Caco-2 (cell line): ENCODE data around the gene LTB4R. TPM values are rescaled to one million over a fixed set of nuclear protein-coding genes. Genes with fewer than 3 reads are reported as not detected.

ENCODE experiments used
- BruUV-seq: library from RNA; stranded (reverse); fragments of 400-500 nt; replicated peaks from 2 replicates; lab custom pipeline; 2021; lab: Mats Ljungman, UMichigan
- CTCF ChIA-PET: fragments of 300-600 bp; sonication (Branson Sonifier 250); formaldehyde crosslinking; loops from one replicate; lab custom pipeline; 2022; ENCODE audit warnings: antibody characterized with exemption; lab: Charles Lee
- POLR2A ChIA-PET: fragments of 300-600 bp; sonication (Branson Sonifier 250); formaldehyde crosslinking; loops from one replicate; lab custom pipeline; 2022; ENCODE audit warnings: antibody characterized with exemption; lab: Charles Lee
- DNase-seq, 2 experiments: peaks; one replicate each; pipeline versions ENCODE4 v3.0.0 to v3.0.0-alpha.2; 2020 to 2022
- H3K27me3 ChIP-seq: replicated peaks from 2 replicates; pipeline ENCODE4 v1.6.0; 2011; ENCODE audit warnings: low read length; ENCODE audit not compliant: control insufficient read depth, insufficient read depth
- H3K36me3 ChIP-seq: 2 replicates; pipeline ENCODE4 v1.5.1; 2011; ENCODE audit warnings: low read length; ENCODE audit not compliant: control insufficient read depth, insufficient read depth
- H3K4me1 ChIP-seq: fragments of 250-450 bp; sonication (Bioruptor Pico); 2 replicates; pipeline ENCODE4 v1.5.1; 2020; ENCODE audit warnings: mild to moderate bottlenecking
- H3K4me3 ChIP-seq: 2 replicates; pipeline ENCODE4 v1.5.1; 2011; ENCODE audit warnings: low read depth, mild to moderate bottlenecking, control low read depth, low read length
- H3K9me3 ChIP-seq: fragments of 250-450 bp; sonication (Bioruptor Pico); 2 replicates; pipeline ENCODE4 v1.5.1; 2020; ENCODE audit warnings: mild to moderate bottlenecking, moderate library complexity
- H3K27ac Mint-ChIP-seq: one replicate; pipeline ENCODE4 v1.8.0; 2022; ENCODE audit warnings: mixed read lengths; ENCODE audit not compliant: unreplicated experiment
- H3K27me3 Mint-ChIP-seq: one replicate; pipeline ENCODE4 v1.8.0; 2022; ENCODE audit warnings: mixed read lengths; ENCODE audit not compliant: insufficient read depth, unreplicated experiment
- H3K36me3 Mint-ChIP-seq: one replicate; pipeline ENCODE4 v1.8.0; 2022; ENCODE audit warnings: mild to moderate bottlenecking, mixed read lengths; ENCODE audit not compliant: insufficient read depth, unreplicated experiment
- H3K4me1 Mint-ChIP-seq: one replicate; pipeline ENCODE4 v1.8.0; 2022; ENCODE audit warnings: low read depth, mixed read lengths; ENCODE audit not compliant: unreplicated experiment
- H3K4me3 Mint-ChIP-seq: one replicate; pipeline ENCODE4 v1.8.0; 2022; ENCODE audit warnings: mild to moderate bottlenecking, moderate library complexity, mixed read lengths; ENCODE audit not compliant: unreplicated experiment
- H3K9me3 Mint-ChIP-seq: one replicate; pipeline ENCODE4 v1.8.0; 2022; ENCODE audit warnings: mixed read lengths; ENCODE audit not compliant: unreplicated experiment
- CTCF ChIP-seq, 2 experiments: fragments of 200-600 bp in 1 of 2; IDR thresholded peaks; 1 replicate in 1 of 2; 2 replicates in 1 of 2; pipeline versions ENCODE4 v1.5.1 to v1.8.0; 2011 to 2022; ENCODE audit warnings: antibody characterized with exemption in 1 of 2, control low read depth in 1 of 2, inconsistent platforms in 1 of 2, low read depth in 1 of 2, low read length in 1 of 2, mild to moderate bottlenecking in 1 of 2, moderate library complexity in 1 of 2; ENCODE audit not compliant: insufficient read depth in 1 of 2, severe bottlenecking in 1 of 2, unreplicated experiment in 1 of 2
- intact Hi-C: fragments of 100-400 bp; cut with micrococcal nuclease; formaldehyde crosslinking; loops from one replicate; pipeline ENCODE4 v1.10.0; 2022; ENCODE audit not compliant: unreplicated experiment
- total RNA-seq: library from RNA; stranded (reverse); gene quantifications from 2 replicates; pipeline ENCODE4 v1.2.3, GENCODE V29; 2022

LTB4R gene
- total RNA-seq, 1 experiment from 2014 or later = 7.8 TPM

DNA sequence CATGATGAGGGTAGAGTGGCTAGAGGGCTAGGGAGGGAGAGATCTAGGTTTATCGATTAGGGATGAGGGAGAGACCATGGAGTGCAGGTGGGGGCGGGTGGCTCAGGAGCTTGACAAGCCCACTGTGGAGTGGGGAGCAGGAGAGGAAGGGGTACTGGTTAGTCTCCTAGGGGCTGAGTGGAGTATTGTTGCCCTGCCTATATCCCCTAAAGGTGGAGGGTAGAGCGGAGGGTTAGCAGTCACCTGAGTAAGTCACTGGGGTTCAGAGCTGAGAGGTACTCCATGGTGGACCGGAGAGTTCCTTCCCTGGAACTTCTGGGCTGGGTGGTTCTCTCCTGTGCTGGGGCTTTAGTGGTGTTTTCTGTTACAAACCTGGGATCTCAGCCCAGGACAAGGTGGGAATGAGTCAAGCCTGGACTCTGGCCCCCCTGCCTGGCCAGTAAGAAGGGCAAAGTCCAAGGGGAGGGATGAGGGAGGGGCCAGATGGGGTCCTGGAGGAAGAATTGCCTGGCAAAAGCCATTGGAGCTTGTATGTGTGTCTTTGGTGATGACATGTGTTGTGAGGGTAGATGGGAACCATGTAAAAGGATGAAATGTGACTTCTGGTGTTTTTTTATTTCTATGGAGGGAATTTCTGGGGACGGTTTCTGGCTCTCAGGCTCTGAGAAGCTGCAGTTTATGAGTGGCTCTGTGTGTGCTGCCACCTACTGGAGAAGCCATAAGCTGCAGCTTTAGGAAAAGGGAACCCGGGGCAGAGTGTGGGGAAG is 3.5 kb upstream of the LTB4R start, which contains the start of gene CIDEB:
CIDEB (minus strand) TSS at position 403 of the 767 bp plus-strand sequence; CDS start at position 284, 119 bp downstream.
- Mint-ChIP-seq H3K36me3 (peaks cover 57% of the 10 kb centered on the region), H3K9me3 (no peaks in the 10 kb centered on the region), H3K4me3 (peak within 1 kb of the TSS; percentile 56), H3K27ac (peak within 1 kb of the TSS; percentile 74), H3K27me3 (no peaks in the 10 kb centered on the region), H3K4me1 (peaks cover 21% of the 10 kb centered on the region)
- Histone ChIP-seq H3K4me1 (peaks cover 21% of the 10 kb centered on the region), H3K4me3 (peak within 1 kb of the TSS; percentile 10), H3K36me3 (peaks cover 4% of the 10 kb centered on the region), H3K27me3 (no peaks in the 10 kb centered on the region), H3K9me3 (no peaks in the 10 kb centered on the region)
- TF ChIP-seq CTCF (IDR thresholded peaks at IDR 0.05; ENCODE audit: insufficient read depth in 1 of 2, low read depth in 1 of 2, low read length in 1 of 2, severe bottlenecking in 1 of 2, unreplicated experiment in 1 of 2) = peak; percentile 89 to 94
- no TSS peak for BruUV-seq
- intact Hi-C loops = loop anchor here (1.0 kb wide), 3 partner anchors 8 to 64 kb away; partner anchors contain the start of genes DHRS1, NOP9 and RABGGTA
- peak; percentile 82 to 87 for DNase-seq
- ChIA-PET CTCF (interaction anchor here (0.5 to 4.3 kb wide), 23 partner anchors 9 to 249 kb away, joined by 3 to 54 read pairs (median 4); partner anchors contain the start of genes CHMP4A, DHRS1, IRF9 and NOP9), POLR2A (interaction anchor here (0.7 to 1.6 kb wide), 6 partner anchors 8 to 94 kb away, joined by 3 to 11 read pairs (median 4); partner anchors contain the start of genes CHMP4A, DHRS1, NOP9 and TINF2)

DNA sequence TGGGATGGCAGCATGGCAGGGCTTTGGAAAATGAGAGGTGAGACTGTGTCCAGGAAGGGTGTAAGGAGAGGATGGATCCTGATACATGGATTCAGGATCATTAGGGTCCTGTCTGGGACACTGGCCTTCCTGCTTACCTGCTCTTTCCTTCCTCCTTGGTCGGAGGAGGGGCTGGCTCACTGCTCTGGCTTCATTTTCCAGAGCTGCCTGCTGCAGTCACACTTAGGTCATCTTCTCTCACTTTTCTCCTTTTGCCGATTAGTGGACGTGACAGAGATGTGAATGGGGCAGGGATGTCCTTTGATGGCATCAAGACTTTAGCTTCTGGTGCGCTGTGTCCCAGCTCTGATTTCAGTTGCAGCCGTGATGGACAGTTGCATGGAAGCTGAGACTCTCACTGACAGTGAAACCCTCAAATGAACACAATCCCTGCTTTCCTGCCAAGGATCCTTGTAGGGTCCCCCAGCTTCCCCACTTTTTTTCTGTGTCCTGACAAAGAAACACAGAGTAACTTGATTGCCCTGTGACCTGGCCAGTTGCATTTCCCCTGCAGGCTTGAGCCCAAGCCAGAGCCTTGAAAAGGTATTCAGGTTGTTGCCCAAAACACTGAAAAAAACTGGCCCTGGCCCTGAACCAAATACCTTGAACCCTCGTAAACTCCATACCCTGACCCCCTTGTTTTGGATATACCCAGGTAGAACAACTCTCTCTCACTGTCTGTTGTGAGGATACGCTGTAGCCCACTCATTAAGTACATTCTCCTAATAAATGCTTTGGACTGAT is 2.8 kb upstream of the LTB4R start:
- Histone ChIP-seq H3K27me3 (no peaks in the 10 kb centered on the region), H3K9me3 (no peaks in the 10 kb centered on the region), H3K4me1 (peaks cover 21% of the 10 kb centered on the region), H3K36me3 (peaks cover 4% of the 10 kb centered on the region), H3K4me3 (no peak overlapping the region)
- no peak for DNase-seq
- H3K27me3 Mint-ChIP-seq = no peaks in the 10 kb centered on the region
- peak overlapping the region; percentile 74 for H3K27ac Mint-ChIP-seq
- POLR2A ChIA-PET = interaction anchor here (0.5 to 1.6 kb wide), 6 partner anchors 9 to 113 kb away, joined by 3 to 11 read pairs (median 4); partner anchors contain the start of genes CHMP4A, DHRS1, NOP9 and TINF2
- BruUV-seq = no TSS peak
- peaks cover 21% of the 10 kb centered on the region for H3K4me1 Mint-ChIP-seq
- CTCF ChIA-PET = interaction anchor here (0.6 to 4.3 kb wide), 21 partner anchors 8 to 250 kb away, joined by 3 to 54 read pairs (median 4); partner anchors contain the start of genes CHMP4A, DHRS1, IRF9 and NOP9
- H3K36me3 Mint-ChIP-seq = peaks cover 50% of the 10 kb centered on the region
- H3K4me3 Mint-ChIP-seq = peak overlapping the region; percentile 56
- no peaks in the 10 kb centered on the region for H3K9me3 Mint-ChIP-seq
- no peak for TF ChIP-seq CTCF (IDR thresholded peaks at IDR 0.05; ENCODE audit: insufficient read depth in 1 of 2, low read depth in 1 of 2, low read length in 1 of 2, severe bottlenecking in 1 of 2, unreplicated experiment in 1 of 2)
- intact Hi-C loops = loop anchor here (1.0 kb wide), 3 partner anchors 9 to 65 kb away; partner anchors contain the start of genes DHRS1, NOP9 and RABGGTA
